Ovary (tissue), 9 donors: Measurements from ENCODE around the gene ANO2. TPM values are rescaled to one million over a fixed set of nuclear protein-coding genes. Genes with fewer than 3 reads are reported as not detected.

Experiments
- DNase-seq, 5 donors: peaks; one replicate each; pipeline ENCODE4 v3.0.0-alpha.2; 2019 to 2020
- H3K27ac ChIP-seq, 2 donors: fragments of 200-600 bp; one replicate each; pipeline versions ENCODE4 v1.5.1 to v1.8.0; 2019 to 2022
- H3K27me3 ChIP-seq: fragments of 200-600 bp; one replicate; pipeline ENCODE4 v1.8.0; 2022
- H3K36me3 ChIP-seq: fragments of 200-600 bp; sonication (generic); one replicate; pipeline ENCODE4 v1.5.1; 2019
- H3K4me1 ChIP-seq: one replicate; pipeline ENCODE4 v1.8.1; 2013; ENCODE audit warnings: mild to moderate bottlenecking, moderate library complexity; ENCODE audit not compliant: insufficient read depth
- H3K4me3 ChIP-seq: fragments of 200-600 bp; sonication (generic); one replicate; pipeline ENCODE4 v1.5.1; 2017
- H3K9me3 ChIP-seq, 2 donors: fragments of 200-600 bp in 1 of 2; sonication (generic) in 1 of 2; one replicate each; pipeline versions ENCODE4 v1.5.1 to v1.8.1; 2013 to 2019; ENCODE audit warnings: mild to moderate bottlenecking in 1 of 2, moderate library complexity in 1 of 2
- CTCF ChIP-seq, 3 donors: fragments of 450-650 bp in 2 of 3; fragments of 200-600 bp in 1 of 3; IDR thresholded peaks; one replicate each; pipeline versions ENCODE4 v1.5.1 to v1.8.0; 2016 to 2022; ENCODE audit warnings: antibody characterized with exemption in 3 of 3, mild to moderate bottlenecking in 1 of 3
- EP300 ChIP-seq: sonication (generic); formaldehyde crosslinking; IDR thresholded peaks from one replicate; pipeline ENCODE4 v1.6.1; 2017; ENCODE audit warnings: antibody characterized with exemption
- POLR2A ChIP-seq: fragments of 450-650 bp; IDR thresholded peaks from one replicate; pipeline ENCODE4 v1.6.1; 2017; ENCODE audit warnings: antibody characterized with exemption, mild to moderate bottlenecking, moderate library complexity
- WGBS, 3 donors: extraction: QIAGEN DNeasy Blood & Tissue Kit in 1 of 3; methylation state at CpG; one replicate each; pipeline versions ENCODE4 v1.1.5 to v1.1.7; 2013 to 2017; 5-methylcytosine and 5-hydroxymethylcytosine counted together
- intact Hi-C, 4 donors: fragments of 100-400 bp; cut with DNase I; formaldehyde crosslinking; loops; one replicate each; pipeline versions ENCODE4 v1.11.0 to v1.15.1; 2022 to 2023
- polyA plus RNA-seq, 2 donors: library from polyadenylated mRNA; stranded (reverse); fragments of 200-250 nt in 1 of 2; fragments of 350-450 nt in 1 of 2; fragmentation: Illumina TruSeq in 1 of 2; extraction: RNeasy Lipid Tissue Mini Kit (QIAGEN cat#74804) in 1 of 2; gene quantifications; one replicate each; pipeline ENCODE4 v1.2.3, GENCODE V29; 2013 to 2014
- total RNA-seq, 7 donors: library from RNA; depleted of rRNA in 2 of 7; stranded (reverse); fragments of >200 nt in 2 of 7; fragmentation: NEBNext Ultra II Directional in 3 of 7; extraction: Animal tissue kit (Norgen Biotek cat#: 25700) in 3 of 7; gene quantifications; one replicate each; pipeline versions ENCODE4 v1.1.0 to v1.2.4, GENCODE V29; 2016 to 2023
- donor health status: DM: no; HTN: no; CAD: no; lungs with moderate emphysema.
- donor health status: DM: no; HTN: no; CAD: no.
- donor health status: Bipolar disorder and iron deficiency.
- donor health status: DM: yes; HTN: yes; CAD: no.
- donor health status: DM: no; HTN: no; CAD: no.
- donor health status: DM: yes; HTN: yes; CAD: no.

ANO2 gene
- total and polyA plus RNA-seq, 9 donors, result 3.0 to 6.7 (median 3.3) TPM

GRCh38 chr12:5756338-5756842 is 188.7 kb downstream of the ANO2 start:
- no peak for DNase-seq
- H3K27me3 ChIP-seq, result no peaks in the 10 kb centered on the region
- no peaks in the 10 kb centered on the region for H3K36me3 ChIP-seq
- no peak overlapping the region for H3K27ac ChIP-seq
- no peaks in the 10 kb centered on the region for H3K9me3 ChIP-seq
- intact Hi-C loops, result no loop called here
- WGBS, 3 donors, result 79 to 87% (median 82%) methylated on average over 5 of the region's 5 CpGs
- H3K4me1 ChIP-seq, result no peaks in the 10 kb centered on the region
- TF ChIP-seq EP300 (no peak), CTCF (IDR thresholded peaks at IDR 0.05) (no peak), POLR2A (no peak)
- no peak overlapping the region for H3K4me3 ChIP-seq

GRCh38 chr12:5748027-5748426 is 197.0 kb downstream of the ANO2 start:
- no peaks in the 10 kb centered on the region for H3K36me3 ChIP-seq
- no peaks in the 10 kb centered on the region for H3K4me1 ChIP-seq
- intact Hi-C loops, result no loop called here
- no peaks in the 10 kb centered on the region for H3K9me3 ChIP-seq
- no peaks in the 10 kb centered on the region for H3K27me3 ChIP-seq
- no peak overlapping the region for H3K4me3 ChIP-seq
- no peak for TF ChIP-seq POLR2A
- TF ChIP-seq EP300, result no peak
- no peak for DNase-seq
- 80 to 82% (median 81%) methylated on average over 12 of the region's 12 CpGs for WGBS, 3 donors
- no peak overlapping the region for H3K27ac ChIP-seq

- no peak overlapping the region for H3K27ac ChIP-seq
- WGBS, 3 donors, result 85 to 89% (median 89%) methylated on average over 6 of the region's 6 CpGs
- H3K4me1 ChIP-seq, result no peaks in the 10 kb centered on the region
- no peaks in the 10 kb centered on the region for H3K9me3 ChIP-seq
- TF ChIP-seq EP300, result no peak
- no peak for TF ChIP-seq CTCF (IDR thresholded peaks at IDR 0.05)
- no peak for TF ChIP-seq POLR2A
- DNase-seq, result no peak
- intact Hi-C loops, result no loop called here
- H3K36me3 ChIP-seq, result no peaks in the 10 kb centered on the region
- no peak overlapping the region for H3K4me3 ChIP-seq
- no peaks in the 10 kb centered on the region for H3K27me3 ChIP-seq
Measured at GRCh38 chr12:5746917-5747316, 198.1 kb downstream of the ANO2 start.

GRCh38 chr12:5746036-5746908 is 198.8 kb downstream of the ANO2 start:
- Histone ChIP-seq H3K4me1 (no peaks in the 10 kb centered on the region), H3K4me3 (no peak overlapping the region), H3K27ac (no peak overlapping the region), H3K36me3 (no peaks in the 10 kb centered on the region), H3K27me3 (no peaks in the 10 kb centered on the region), H3K9me3 (no peaks in the 10 kb centered on the region)
- TF ChIP-seq CTCF (IDR thresholded peaks at IDR 0.05), result no peak
- no peak for TF ChIP-seq POLR2A
- no peak for TF ChIP-seq EP300
- no peak for DNase-seq
- WGBS, 3 donors, result 67 to 75% (median 69%) methylated on average over 6 of the region's 6 CpGs
- intact Hi-C loops, result no loop called here
